Measurements from ENCODE around the gene HDAC2. TPM values are rescaled to one million over a fixed set of nuclear protein-coding genes. Genes with fewer than 3 reads are reported as not detected.

HDAC2 gene
- total RNA-seq, 1 donor from 2014 or later = 62.2 TPM

DNA sequence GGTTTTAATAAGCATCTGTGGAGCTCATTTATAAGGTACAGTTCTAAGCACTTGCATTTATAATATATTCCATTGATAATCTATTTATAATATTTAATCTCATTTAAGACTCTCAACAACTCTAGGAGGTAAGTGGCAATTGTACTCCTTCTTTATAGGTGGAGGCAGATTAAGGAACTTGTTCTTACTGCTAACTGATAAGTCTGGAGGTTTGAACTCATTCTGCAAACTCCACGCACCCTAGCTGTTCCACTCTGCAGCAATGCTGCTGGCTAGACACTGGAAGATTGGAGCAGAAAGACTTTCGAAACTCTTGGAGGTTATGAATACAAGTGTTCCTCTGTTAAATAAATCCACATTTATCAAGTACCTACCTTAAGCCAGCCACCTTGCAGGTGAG is 793 bp upstream of the HDAC2 start:
- TF ChIP-seq, protein P1, sequence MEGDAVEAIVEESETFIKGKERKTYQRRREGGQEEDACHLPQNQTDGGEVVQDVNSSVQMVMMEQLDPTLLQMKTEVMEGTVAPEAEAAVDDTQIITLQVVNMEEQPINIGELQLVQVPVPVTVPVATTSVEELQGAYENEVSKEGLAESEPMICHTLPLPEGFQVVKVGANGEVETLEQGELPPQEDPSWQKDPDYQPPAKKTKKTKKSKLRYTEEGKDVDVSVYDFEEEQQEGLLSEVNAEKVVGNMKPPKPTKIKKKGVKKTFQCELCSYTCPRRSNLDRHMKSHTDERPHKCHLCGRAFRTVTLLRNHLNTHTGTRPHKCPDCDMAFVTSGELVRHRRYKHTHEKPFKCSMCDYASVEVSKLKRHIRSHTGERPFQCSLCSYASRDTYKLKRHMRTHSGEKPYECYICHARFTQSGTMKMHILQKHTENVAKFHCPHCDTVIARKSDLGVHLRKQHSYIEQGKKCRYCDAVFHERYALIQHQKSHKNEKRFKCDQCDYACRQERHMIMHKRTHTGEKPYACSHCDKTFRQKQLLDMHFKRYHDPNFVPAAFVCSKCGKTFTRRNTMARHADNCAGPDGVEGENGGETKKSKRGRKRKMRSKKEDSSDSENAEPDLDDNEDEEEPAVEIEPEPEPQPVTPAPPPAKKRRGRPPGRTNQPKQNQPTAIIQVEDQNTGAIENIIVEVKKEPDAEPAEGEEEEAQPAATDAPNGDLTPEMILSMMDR (IDR thresholded peaks at IDR 0.05) = no peak
- Histone ChIP-seq H3K4me1 (peaks cover 9% of the 10 kb centered on the region), H3K9me3 (no peaks in the 10 kb centered on the region), H3K4me3 (peak overlapping the region; percentile 91), H3K27me3 (no peaks in the 10 kb centered on the region), H3K27ac (peak overlapping the region; percentile 93), H3K36me3 (no peaks in the 10 kb centered on the region)
- ATAC-seq (no peak), DNase-seq (no peak)
- intact Hi-C loops (cut with DNase I) = no loop called here

DNA sequence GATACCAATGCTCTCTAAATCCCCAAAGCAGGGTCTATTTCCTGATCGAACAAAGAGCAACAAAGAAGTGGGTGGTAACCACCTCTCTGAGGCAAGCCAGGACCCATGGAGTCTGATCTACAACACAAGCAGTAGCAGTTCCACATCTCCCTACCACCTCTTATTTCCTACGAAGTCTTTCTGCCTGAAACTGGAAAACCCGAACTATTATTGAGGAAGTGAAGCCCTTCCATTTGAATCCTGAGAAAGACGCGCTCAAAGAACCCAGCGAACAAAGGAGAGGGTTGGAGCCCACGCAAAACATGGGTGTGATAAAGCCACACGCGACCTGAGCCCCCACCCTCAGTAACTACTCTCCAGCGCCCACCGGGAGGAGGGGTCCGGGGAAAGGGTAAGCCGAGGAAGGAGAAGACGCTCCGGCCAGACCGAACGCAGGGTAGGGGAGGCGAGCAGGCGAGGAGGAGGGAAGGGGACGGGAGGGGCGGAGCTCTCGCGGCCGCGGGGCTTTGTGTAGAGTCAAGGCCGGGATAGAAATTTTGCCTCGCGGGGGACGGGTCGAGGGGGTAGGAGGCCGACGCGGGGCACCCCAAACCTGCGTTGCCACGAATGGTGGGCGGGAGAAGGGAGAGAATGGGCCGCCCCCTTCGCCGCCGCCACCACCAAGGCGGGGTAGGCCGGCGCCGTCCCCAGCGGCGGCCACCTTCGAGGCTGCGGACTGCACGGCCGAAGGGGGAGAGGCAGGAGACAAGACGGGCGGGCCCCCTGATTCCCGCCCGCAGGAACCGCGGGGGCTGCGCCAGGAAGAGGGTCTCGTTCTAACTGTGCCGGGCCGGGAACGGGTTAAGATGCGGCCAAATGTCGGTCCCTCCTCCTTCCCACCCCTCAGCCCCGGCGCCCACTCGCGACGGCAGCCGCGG is 802 bp downstream of the HDAC2 start:
- TF ChIP-seq, protein P1 (IDR thresholded peaks at IDR 0.05) = no peak
- peak overlapping the region; percentile 93 for H3K27ac ChIP-seq
- peak overlapping the region; percentile 91 for H3K4me3 ChIP-seq
- no peaks in the 10 kb centered on the region for H3K36me3 ChIP-seq
- H3K9me3 ChIP-seq = no peaks in the 10 kb centered on the region
- peaks cover 9% of the 10 kb centered on the region for H3K4me1 ChIP-seq
- H3K27me3 ChIP-seq = no peaks in the 10 kb centered on the region
- intact Hi-C loops (cut with DNase I) = no loop called here
- ATAC-seq (peak; percentile 65), DNase-seq (peak; percentile 86)

DNA sequence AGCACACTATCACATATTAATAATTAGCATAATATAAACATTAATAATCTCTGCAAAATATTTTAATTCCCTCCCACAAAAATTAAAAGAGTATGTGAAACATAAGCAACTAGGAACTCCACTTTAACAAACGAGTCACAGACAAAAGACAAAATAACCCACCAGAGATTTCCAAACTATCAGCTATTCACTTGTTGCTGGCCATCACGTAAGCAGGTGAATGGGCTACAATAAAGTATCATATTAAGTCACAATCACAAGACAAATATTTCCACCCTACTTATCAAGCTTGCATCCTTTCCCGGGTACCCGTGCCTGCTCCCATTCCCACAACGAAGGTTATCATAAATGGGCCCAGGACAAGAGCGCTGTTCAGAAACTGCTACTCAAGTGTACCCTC is 2.5 kb downstream of the HDAC2 start:
- Histone ChIP-seq H3K9me3 (no peaks in the 10 kb centered on the region), H3K27me3 (no peaks in the 10 kb centered on the region), H3K4me3 (no peak overlapping the region), H3K36me3 (no peaks in the 10 kb centered on the region), H3K4me1 (peaks cover 9% of the 10 kb centered on the region), H3K27ac (no peak overlapping the region)
- no peak for DNase-seq
- no peak for ATAC-seq
- TF ChIP-seq, protein P1 (IDR thresholded peaks at IDR 0.05) = no peak
- intact Hi-C loops (cut with DNase I) = no loop called here

DNA sequence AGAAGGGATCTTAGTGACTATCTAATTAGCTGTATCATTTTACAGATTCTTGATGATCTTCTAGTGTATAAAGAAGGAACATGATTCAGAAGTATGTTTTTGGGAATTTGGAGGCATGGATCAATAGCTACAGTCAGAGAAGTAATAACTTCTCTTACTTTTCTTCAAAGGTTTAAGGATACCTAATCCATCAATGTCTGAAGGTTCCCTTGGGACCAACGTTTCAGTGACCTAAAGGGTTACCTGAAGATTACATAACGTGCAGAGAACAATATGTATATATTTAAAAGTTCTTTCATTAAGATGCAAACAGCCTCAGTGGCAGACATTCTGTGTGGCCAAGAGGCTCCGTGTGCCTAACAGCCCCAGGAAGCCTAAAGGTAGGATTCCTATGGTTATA is 3.2 kb downstream of the HDAC2 start:
- H3K4me3 ChIP-seq = no peak overlapping the region
- DNase-seq (no peak), ATAC-seq (no peak)
- intact Hi-C loops (cut with DNase I) = no loop called here
- no peak overlapping the region for H3K27ac ChIP-seq
- H3K9me3 ChIP-seq = no peaks in the 10 kb centered on the region
- H3K27me3 ChIP-seq = no peaks in the 10 kb centered on the region
- TF ChIP-seq, protein P1 (IDR thresholded peaks at IDR 0.05) = no peak
- H3K4me1 ChIP-seq = peaks cover 9% of the 10 kb centered on the region
- no peaks in the 10 kb centered on the region for H3K36me3 ChIP-seq

DNA sequence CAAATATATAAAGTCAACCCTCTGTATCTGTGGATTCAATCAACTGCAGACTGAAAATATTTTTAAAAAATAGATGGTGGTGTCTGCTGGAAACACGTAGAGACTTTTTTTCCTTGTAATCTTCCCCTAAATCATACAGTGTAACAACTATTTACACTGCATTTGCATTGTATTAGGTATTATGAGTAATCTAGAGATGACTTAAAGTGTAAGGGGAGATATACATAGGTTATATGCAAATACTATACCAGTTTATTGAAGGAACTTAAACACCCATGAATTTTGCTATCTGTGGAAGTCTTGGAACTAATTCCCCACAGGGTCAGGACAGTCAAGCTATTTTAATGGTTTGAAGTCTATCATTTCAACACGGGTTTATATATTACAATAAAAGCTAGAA is 10.2 kb downstream of the HDAC2 start:
- H3K4me1 ChIP-seq = no peaks in the 10 kb centered on the region
- TF ChIP-seq, protein P1 (IDR thresholded peaks at IDR 0.05) = no peak
- H3K36me3 ChIP-seq = peaks cover 9% of the 10 kb centered on the region
- H3K9me3 ChIP-seq = no peaks in the 10 kb centered on the region
- no peak for DNase-seq
- no peaks in the 10 kb centered on the region for H3K27me3 ChIP-seq
- no peak overlapping the region for H3K27ac ChIP-seq
- H3K4me3 ChIP-seq = no peak overlapping the region
- no peak for ATAC-seq
- intact Hi-C loops (cut with DNase I) = no loop called here
